ENCODE results near the gene STK39.

- TF ChIP-seq MAFK (IDR thresholded peaks at IDR 0.05; ENCODE audit: low read depth, low read length): no peak
- no peak for TF ChIP-seq POLR2A (IDR thresholded peaks at IDR 0.05; ENCODE audit: low read depth, low read length)
- TF ChIP-seq CTCF (conservative IDR thresholded peaks at IDR 0.05; ENCODE audit: low read depth, low read length): no peak
- no peak for TF ChIP-seq FOS (IDR thresholded peaks at IDR 0.05; ENCODE audit: low read depth, low read length)
- no peak for TF ChIP-seq CEBPB (IDR thresholded peaks at IDR 0.05; ENCODE audit: low read depth, low read length)
- TF ChIP-seq MAZ (IDR thresholded peaks at IDR 0.05; ENCODE audit: borderline replicate concordance, low read depth, low read length): no peak
Observed at GRCh38 chr2:168135121-168135520, 112.3 kb downstream of the STK39 start.
